AG09309 (cell line): Measurements from ENCODE around the gene NRAP.

ENCODE experiments used
- DNase-seq: peaks from one replicate; pipeline ENCODE4 v3.0.0-alpha.2; 2010; ENCODE audit warnings: low read depth
- H3K4me3 ChIP-seq: 2 replicates; pipeline ENCODE4 v1.5.1; 2011; ENCODE audit warnings: mild to moderate bottlenecking, low read depth, low read length, moderate library complexity; ENCODE audit not compliant: control insufficient read depth
- TF ChIP-seq, protein P1 (sequence below): IDR thresholded peaks from 2 replicates; pipeline ENCODE4 v1.5.1; 2011; ENCODE audit warnings: mild to moderate bottlenecking, low read depth, low read length, inconsistent platforms; ENCODE audit not compliant: insufficient read depth, control insufficient read depth; ENCODE audit errors: missing control alignments

NRAP gene

DNA sequence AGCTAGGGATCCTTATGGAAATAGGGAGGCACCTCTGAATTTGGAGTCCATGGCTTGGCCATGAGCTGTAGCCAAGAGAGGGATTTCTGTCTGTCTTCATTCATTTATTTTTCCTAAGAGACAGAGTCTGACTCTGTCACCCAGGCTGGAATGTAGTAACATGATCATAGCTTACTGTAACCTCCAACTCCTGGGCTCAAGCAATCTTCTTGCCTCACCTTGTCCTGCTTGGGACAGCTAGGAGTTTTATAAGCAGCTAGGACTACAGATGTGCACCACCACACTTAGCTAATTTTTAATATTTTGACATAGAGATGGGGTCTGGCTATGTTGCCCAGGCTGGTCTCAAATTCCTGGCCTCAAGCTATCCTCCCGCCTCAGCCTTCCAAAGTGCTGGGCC is 119.4 kb downstream of the NRAP start:
- H3K4me3 ChIP-seq, result no peak overlapping the region
- TF ChIP-seq, protein P1, sequence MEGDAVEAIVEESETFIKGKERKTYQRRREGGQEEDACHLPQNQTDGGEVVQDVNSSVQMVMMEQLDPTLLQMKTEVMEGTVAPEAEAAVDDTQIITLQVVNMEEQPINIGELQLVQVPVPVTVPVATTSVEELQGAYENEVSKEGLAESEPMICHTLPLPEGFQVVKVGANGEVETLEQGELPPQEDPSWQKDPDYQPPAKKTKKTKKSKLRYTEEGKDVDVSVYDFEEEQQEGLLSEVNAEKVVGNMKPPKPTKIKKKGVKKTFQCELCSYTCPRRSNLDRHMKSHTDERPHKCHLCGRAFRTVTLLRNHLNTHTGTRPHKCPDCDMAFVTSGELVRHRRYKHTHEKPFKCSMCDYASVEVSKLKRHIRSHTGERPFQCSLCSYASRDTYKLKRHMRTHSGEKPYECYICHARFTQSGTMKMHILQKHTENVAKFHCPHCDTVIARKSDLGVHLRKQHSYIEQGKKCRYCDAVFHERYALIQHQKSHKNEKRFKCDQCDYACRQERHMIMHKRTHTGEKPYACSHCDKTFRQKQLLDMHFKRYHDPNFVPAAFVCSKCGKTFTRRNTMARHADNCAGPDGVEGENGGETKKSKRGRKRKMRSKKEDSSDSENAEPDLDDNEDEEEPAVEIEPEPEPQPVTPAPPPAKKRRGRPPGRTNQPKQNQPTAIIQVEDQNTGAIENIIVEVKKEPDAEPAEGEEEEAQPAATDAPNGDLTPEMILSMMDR, result no peak
- no peak for DNase-seq

DNA sequence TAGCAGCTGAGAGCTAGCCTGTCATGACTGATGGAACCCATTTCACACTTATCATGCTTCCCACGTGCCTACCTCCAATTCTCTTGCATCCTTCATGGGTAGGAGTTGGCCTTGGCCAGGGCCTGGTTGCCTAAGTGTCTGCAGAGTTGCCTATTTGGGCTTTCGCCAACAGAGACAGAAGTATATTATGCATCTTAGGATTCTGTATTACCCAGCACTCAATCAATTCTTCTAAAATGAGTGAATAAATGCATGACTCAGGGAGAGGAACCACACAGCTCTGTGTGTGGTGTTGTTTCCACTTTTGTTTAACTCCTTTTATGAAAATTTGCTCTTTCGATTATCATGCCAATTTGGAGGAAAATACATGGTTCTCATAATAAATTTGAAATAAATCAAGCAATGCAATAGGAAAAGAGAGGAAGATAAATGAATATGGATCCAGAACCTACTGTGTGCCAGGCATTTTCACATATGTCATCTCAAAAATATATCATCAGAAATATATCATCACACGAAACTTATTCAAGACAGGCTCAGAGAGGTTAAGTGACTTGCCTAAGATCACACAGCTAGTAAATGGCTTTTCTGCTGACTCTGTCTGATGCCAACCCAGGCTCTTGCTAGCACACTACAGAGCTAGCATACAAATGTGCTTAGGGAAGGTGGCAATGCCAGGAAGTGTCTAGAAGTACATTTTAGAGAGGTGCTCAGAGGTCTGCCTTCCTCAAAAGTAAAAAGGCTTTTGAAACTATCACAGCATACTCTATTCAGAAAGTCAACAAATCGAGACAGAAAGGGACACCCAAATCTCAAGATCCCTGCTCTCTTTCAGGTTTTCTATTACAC is 120.5 kb downstream of the NRAP start:
- TF ChIP-seq, protein P1, result no peak
- no peak overlapping the region for H3K4me3 ChIP-seq
- DNase-seq, result no peak

DNA sequence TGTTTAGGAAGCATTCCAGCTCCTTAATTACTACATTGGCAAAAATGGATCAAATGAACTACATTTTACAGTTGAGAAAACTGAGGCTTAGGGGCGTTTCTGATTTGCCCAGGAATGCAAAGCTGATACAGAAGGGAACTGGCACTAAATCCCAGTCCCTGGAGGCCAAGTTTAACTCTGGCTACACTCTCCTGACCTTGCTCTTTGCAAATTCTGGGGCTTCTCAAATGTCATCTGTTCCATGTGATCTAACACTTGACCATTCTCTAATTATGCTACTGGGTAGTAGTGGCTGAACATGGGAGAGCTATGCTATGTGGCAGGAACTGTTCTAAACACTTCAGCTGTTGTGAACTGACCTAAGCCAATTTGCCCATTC is 122.3 kb downstream of the NRAP start:
- TF ChIP-seq, protein P1, result no peak
- no peak for DNase-seq
- H3K4me3 ChIP-seq, result no peak overlapping the region

DNA sequence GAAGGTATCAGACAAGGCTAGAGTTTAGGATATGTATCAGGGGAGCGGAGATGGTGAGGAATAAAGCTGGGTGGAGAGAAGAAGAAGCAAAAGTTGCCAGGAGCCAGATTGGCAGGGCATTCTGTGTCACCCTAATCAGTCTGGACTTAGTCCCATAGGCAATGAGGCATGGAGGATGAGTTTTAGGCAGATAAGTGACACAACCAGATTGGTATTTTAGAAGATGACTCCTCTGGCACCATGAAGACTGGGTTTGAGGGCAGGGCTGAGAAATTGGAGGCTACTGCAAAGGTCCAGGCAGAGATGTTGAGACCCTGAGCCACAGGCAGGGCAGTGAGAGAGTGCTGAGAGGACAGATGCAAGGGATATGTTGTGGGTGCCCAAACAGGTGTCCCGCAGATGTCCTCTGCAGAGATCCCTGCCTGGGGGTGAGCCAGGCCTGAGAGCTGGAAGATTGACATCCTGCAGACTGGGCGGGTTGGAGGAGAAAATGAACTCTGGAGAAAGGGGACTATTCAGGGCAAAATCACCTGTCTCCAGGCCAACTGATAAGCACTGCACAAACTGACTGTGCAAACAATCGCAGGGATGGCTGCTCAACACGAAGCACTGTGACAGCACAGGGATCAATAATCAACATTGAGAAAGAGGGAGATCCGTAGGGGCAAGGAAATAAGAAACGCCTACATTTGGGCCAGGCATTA is 122.8 kb downstream of the NRAP start:
- H3K4me3 ChIP-seq, result no peak overlapping the region
- DNase-seq, result no peak
- TF ChIP-seq, protein P1, result no peak

DNA sequence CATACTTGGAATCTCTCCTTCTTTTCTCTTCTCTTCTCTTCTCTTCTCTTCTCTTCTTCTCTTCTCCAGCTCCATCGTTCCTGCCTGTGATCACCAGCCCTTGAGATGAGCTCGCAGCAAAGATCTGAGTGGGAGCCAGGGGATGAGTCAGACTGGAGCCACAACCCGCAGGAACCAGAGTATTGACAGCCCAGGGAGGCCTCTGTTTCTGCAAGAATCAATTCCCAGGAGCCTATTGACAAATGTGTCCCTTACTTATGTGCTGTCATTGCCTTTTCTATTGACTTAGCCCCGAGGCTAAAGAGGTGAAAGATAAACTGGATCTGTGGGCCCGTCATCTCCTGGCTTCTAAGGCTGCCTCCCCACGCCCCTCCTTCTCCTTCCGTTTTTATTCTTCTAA is 124.1 kb downstream of the NRAP start:
- no peak overlapping the region for H3K4me3 ChIP-seq
- peak; percentile 14 for DNase-seq
- TF ChIP-seq, protein P1, result no peak
